Activated CD8-positive, alpha-beta T cell treated with anti-CD3 and anti-CD28 coated beads for 36 hours (primary cell): ENCODE measurements around the gene ADD3. TPM values are rescaled to one million over a fixed set of nuclear protein-coding genes. Genes with fewer than 3 reads are reported as not detected.

Experiments
- ATAC-seq: fragments of 200-7000 bp; cut with Tn5 transposase; one replicate; pipeline ENCODE4 v1.10.0; 2021; ENCODE audit warnings: mild to moderate bottlenecking, moderate library complexity
- CTCF ChIA-PET: fragments of 350-600 bp; sonication (Branson Sonifier 250); formaldehyde crosslinking; loops from one replicate; lab custom pipeline; 2021; ENCODE audit warnings: antibody characterized with exemption; lab: Charles Lee
- POLR2A ChIA-PET: fragments of 350-600 bp; sonication (Branson Sonifier 250); formaldehyde crosslinking; loops from one replicate; lab custom pipeline; 2021; ENCODE audit warnings: antibody characterized with exemption; lab: Charles Lee
- DNase-seq: peaks from one replicate; pipeline ENCODE4 v3.0.0-alpha.2; 2020
- H3K27ac Mint-ChIP-seq: one replicate; pipeline ENCODE4 v1.8.0; 2021; ENCODE audit warnings: mild to moderate bottlenecking, mixed read lengths
- H3K27me3 Mint-ChIP-seq: one replicate; pipeline ENCODE4 v1.8.0; 2021; ENCODE audit warnings: mixed read lengths
- H3K36me3 Mint-ChIP-seq: one replicate; pipeline ENCODE4 v1.8.0; 2021; ENCODE audit warnings: low read depth, mixed read lengths
- H3K4me1 Mint-ChIP-seq: one replicate; pipeline ENCODE4 v1.8.0; 2021; ENCODE audit warnings: low read depth, mixed read lengths
- H3K4me3 Mint-ChIP-seq: one replicate; pipeline ENCODE4 v1.8.0; 2021; ENCODE audit warnings: mild to moderate bottlenecking, moderate library complexity, mixed read lengths
- H3K9me3 Mint-ChIP-seq: one replicate; pipeline ENCODE4 v1.8.0; 2021; ENCODE audit warnings: mixed read lengths
- intact Hi-C: fragments of 100-400 bp; cut with micrococcal nuclease; formaldehyde crosslinking; loops from one replicate; pipeline ENCODE4 v1.10.0; 2022
- total RNA-seq, 2 experiments: library from RNA; stranded (reverse); gene quantifications; one replicate each; pipeline ENCODE4 v1.2.3, GENCODE V29; 2021
- TF ChIP-seq, protein P1 (sequence below): fragments of 200-600 bp; IDR thresholded peaks from one replicate; pipeline ENCODE4 v1.8.0; 2022; ENCODE audit warnings: antibody characterized with exemption, mild to moderate bottlenecking

ADD3 gene
- total RNA-seq, 2 experiments from 2014 or later = 66.8 to 77.0 TPM

DNA sequence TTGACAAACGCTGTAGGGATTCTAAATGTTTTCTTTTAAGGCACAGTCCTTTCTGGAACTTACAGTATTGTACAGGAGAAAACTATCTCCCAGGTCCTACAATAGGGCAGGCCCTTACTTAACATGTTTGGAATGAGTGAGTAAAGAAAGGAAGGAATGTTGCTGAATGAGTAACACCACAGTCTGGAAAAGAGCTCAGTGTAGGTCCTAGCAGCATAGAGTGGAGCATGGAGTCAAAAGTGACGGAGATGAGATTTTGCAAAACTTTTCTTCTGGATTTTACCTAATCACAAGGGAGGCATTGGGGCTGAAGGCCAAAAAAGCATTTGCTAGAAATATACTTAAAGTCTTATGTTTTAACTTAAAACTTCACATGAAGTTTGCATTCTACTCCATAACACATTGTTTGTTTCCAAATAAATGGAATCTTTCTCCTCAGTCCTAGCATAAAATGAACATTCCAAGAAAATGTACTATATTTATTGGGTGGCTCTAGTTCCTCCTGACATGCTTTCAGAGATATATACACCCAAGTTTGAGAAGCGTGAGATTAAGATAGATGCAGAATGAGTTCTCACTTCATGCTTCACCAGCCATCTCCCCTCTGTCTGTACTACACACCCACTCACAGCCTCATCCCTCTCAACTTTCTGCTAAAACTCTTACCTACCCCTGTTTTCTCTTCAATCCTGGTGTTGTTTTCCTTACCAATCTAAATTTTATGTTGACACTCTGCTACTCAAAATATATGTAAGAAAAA is 20.2 kb upstream of the ADD3 start:
- Mint-ChIP-seq H3K36me3 (no peaks in the 10 kb centered on the region), H3K9me3 (no peaks in the 10 kb centered on the region), H3K4me1 (peaks cover 2% of the 10 kb centered on the region), H3K4me3 (no peak overlapping the region), H3K27me3 (no peaks in the 10 kb centered on the region), H3K27ac (no peak overlapping the region)
- intact Hi-C loops = no loop called here
- ChIA-PET CTCF (interaction anchor here (0.7 to 3.0 kb wide), 3 partner anchors 9 to 298 kb away, joined by 3 to 26 read pairs (median 3); no protein-coding TSS in a partner anchor), POLR2A (interaction anchor here (0.8 kb wide), 1 partner anchor 9 kb away, joined by 3 read pairs; no protein-coding TSS in a partner anchor)
- TF ChIP-seq, protein P1, sequence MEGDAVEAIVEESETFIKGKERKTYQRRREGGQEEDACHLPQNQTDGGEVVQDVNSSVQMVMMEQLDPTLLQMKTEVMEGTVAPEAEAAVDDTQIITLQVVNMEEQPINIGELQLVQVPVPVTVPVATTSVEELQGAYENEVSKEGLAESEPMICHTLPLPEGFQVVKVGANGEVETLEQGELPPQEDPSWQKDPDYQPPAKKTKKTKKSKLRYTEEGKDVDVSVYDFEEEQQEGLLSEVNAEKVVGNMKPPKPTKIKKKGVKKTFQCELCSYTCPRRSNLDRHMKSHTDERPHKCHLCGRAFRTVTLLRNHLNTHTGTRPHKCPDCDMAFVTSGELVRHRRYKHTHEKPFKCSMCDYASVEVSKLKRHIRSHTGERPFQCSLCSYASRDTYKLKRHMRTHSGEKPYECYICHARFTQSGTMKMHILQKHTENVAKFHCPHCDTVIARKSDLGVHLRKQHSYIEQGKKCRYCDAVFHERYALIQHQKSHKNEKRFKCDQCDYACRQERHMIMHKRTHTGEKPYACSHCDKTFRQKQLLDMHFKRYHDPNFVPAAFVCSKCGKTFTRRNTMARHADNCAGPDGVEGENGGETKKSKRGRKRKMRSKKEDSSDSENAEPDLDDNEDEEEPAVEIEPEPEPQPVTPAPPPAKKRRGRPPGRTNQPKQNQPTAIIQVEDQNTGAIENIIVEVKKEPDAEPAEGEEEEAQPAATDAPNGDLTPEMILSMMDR = no peak
- ATAC-seq (no peak), DNase-seq (no peak)

DNA sequence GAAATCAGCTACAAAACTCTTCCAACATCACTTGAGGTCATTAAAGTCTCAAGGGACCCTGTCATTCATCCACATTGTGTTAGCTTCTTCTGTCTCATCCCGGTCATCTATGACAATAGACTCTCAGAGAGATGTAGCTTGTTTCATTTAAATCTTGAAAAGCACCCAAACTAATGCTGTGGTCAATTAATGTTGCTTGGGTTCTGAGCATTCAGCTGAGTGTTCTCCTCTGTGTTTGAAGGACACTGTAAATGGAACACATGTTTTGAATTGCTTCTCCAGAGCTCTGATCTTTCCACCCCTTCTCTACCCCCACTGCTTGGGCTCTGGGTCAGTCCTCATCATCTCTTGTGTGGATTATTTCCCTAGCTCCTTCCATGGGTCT is 19.6 kb upstream of the ADD3 start:
- no peaks in the 10 kb centered on the region for H3K27me3 Mint-ChIP-seq
- H3K4me1 Mint-ChIP-seq = peaks cover 4% of the 10 kb centered on the region
- DNase-seq (no peak), ATAC-seq (no peak)
- H3K9me3 Mint-ChIP-seq = no peaks in the 10 kb centered on the region
- intact Hi-C loops = no loop called here
- H3K36me3 Mint-ChIP-seq = no peaks in the 10 kb centered on the region
- CTCF ChIA-PET = interaction anchor here (0.7 to 3.0 kb wide), 3 partner anchors 9 to 298 kb away, joined by 3 to 26 read pairs (median 3); no protein-coding TSS in a partner anchor
- POLR2A ChIA-PET = interaction anchor here (0.8 kb wide), 1 partner anchor 8 kb away, joined by 3 read pairs; no protein-coding TSS in a partner anchor
- H3K4me3 Mint-ChIP-seq = no peak overlapping the region
- H3K27ac Mint-ChIP-seq = no peak overlapping the region
- TF ChIP-seq, protein P1 = no peak

DNA sequence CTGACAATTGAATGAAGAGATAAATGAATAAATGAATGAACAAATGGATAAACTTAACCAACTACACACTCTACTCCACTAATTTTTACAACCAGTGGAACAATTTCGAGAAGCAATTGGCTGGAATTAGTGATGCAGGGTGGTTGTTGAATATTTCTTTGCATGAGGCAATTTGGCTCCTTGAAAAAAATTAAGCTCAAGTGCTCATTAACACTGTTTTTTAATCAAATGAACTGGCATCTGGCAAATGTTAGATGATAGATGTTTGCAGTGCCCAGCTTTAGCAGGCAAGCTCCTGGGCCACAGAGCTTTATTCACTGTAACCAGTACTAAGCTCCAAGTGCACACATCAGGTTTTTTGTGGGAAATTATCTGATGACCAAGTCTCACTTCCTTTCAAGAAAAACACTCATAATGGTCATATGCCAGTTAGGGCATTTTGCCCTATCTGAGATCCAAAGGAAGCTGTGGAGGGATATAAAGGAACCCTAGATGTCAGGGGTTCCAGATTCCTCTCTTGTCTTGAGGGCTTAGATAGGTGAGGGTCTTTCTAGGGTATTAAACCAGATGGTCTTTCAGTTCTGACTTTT is 16.4 kb upstream of the ADD3 start:
- DNase-seq (no peak), ATAC-seq (no peak)
- Mint-ChIP-seq H3K27ac (no peak overlapping the region), H3K27me3 (no peaks in the 10 kb centered on the region), H3K4me3 (no peak overlapping the region), H3K4me1 (peaks cover 7% of the 10 kb centered on the region), H3K9me3 (no peaks in the 10 kb centered on the region), H3K36me3 (no peaks in the 10 kb centered on the region)
- intact Hi-C loops = no loop called here
- CTCF ChIA-PET = interaction anchor here (1.0 to 3.4 kb wide), 8 partner anchors 9 to 166 kb away, joined by 3 to 32 read pairs (median 4); no protein-coding TSS in a partner anchor
- POLR2A ChIA-PET = no interaction called here
- TF ChIP-seq, protein P1 = no peak

DNA sequence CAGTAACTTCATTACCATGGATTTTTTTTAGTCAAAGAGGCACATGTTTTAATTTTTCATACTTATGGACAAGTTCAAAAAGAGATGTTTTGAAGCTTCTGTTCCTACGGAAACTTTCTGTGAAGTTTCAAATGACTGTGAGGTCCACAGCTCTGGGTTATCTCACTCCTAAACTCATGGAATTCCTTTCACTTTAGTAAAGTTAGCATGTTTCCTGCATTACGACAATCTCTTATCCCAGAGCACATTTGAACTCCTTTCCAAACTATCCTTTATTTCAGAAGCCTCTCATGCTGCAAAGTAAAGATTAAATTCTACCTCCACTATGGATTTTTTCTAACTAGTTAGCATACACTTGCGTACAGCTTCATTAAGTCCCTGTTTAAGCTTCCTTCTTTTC is 15.3 kb upstream of the ADD3 start:
- H3K27me3 Mint-ChIP-seq = no peaks in the 10 kb centered on the region
- ATAC-seq = no peak
- TF ChIP-seq, protein P1 = no peak
- no peaks in the 10 kb centered on the region for H3K36me3 Mint-ChIP-seq
- no peak for DNase-seq
- H3K4me1 Mint-ChIP-seq = peaks cover 7% of the 10 kb centered on the region
- ChIA-PET POLR2A (no interaction called here), CTCF (interaction anchor here (1.4 to 3.4 kb wide), 3 partner anchors 10 to 108 kb away, joined by 6 to 32 read pairs (median 6); no protein-coding TSS in a partner anchor)
- no peaks in the 10 kb centered on the region for H3K9me3 Mint-ChIP-seq
- intact Hi-C loops = no loop called here
- H3K4me3 Mint-ChIP-seq = no peak overlapping the region
- H3K27ac Mint-ChIP-seq = no peak overlapping the region
